ENCODE results near the gene TGM1.
"Not testable (repeated sequence)": the region's sequence is repeated elsewhere in the genome, so short reads cannot be mapped to it uniquely, and the experiment has no call there.

The TGM1 gene

DNA sequence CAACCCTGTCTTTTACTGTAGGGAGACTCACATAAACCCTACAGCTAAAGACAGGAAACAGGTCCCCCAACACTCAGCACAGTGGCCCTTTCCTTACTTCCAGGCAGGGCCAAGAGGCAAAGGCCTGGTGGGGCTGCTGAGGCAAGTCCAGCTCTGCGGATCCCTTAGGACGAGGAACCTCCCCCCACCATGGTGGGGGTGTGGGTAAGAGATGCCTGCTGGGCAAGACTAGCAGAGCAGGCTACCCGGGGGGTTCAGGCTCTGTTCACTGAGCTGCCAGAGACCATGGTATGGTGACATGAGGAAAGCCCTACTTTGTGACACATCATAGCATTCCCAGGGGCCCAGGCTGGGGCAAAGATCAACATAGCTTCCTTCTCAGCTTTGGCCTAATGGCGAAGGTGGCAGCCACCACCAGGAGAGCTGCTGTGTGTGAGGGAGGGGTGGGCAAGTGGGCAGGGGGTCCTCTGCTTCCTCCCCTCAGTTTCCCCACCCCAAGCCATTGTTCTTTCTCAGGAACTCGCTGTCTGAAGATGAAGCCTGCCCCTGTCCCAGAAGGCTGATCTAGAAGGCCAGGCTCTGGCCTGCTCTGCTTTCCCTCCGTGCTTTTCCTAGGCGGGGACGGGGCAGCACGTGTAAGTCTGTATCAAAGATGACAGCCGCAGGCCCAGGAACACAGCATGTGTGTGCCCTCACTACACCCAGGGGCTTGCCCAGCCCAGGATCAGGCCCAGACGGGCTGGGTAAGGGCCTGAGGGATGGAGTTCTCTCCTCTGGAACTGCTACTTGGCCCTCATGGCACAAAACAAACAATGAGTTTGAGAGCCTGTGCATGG is 10.5 kb downstream of the TGM1 start:
- no peak for DNase-seq

DNA sequence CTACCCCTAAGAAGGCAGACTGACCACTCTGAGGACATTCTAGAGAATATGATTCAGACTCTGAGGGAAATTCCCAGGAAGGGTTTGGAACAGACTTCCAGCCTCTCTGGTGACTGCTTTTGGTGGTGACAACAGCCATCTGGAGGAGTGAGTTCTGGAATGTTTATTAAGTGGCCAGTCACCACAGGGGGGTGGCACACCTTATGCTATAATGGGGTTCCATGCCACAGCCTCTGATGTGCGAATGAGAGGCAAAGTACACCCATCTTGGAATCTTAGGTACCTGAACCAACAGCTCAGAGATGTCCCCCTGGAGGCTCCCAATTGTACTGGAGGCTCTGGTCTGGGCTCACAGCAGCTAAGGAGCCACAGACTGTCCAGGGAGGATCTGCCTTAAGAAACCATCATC is 11.1 kb downstream of the TGM1 start:
- DNase-seq: no peak

DNA sequence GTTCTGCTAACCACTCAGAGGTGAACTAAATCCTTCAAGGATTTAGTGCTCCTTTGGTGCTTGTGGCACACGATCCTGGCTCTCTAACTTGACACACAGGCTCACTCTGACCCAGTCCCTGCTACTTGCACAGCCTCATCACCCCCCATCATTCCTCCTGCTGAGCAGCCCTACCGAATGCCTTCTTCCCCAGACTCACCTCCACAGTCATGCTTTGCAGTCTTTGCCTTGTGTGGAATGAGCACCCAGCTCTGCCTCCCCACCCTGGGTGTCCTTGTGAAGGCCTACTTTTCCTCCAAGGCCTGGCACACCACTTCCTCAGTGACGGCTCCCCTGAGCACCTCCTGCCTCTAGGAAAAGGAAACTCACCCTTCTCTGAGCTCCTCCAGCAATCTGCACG is 12.6 kb downstream of the TGM1 start:
- no peak for DNase-seq

DNA sequence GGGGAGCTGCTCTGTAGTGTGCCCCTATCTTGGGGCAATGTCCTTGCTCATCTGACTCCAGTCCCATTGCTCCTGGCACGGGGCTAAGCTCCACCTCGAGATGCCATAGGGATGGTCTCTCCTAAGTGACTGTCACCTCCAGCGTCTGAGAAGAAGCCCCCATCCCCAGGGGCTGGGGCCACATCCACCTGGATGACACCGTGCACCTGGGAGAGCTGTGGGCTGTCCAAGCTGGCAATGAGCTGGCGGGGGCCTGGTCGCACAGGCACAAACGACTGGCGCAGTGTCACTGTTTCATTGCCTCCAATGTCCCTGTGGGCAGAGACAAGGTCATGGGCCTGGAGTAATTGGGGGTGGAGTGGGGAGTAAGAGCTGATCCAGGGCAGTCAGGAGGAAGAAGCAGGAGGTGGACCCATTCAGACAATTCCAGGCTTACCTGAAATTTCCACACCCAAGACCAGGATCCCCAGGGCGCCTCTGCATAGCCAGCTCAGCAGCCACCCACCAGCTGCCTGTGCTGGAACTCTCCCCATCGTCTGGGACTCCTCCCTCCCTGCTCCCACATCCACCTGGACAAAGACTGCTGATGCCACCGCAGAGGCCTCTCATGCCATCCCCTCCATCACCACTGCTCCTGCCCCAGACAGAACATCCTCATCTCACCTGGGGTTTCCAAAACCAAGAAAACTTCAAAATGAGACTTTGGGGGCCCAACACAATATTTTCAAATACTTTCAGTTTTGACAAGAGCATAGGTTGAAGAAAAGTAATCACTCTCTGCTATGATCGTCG is 13.6 kb downstream of the TGM1 start:
- no peak for DNase-seq

DNA sequence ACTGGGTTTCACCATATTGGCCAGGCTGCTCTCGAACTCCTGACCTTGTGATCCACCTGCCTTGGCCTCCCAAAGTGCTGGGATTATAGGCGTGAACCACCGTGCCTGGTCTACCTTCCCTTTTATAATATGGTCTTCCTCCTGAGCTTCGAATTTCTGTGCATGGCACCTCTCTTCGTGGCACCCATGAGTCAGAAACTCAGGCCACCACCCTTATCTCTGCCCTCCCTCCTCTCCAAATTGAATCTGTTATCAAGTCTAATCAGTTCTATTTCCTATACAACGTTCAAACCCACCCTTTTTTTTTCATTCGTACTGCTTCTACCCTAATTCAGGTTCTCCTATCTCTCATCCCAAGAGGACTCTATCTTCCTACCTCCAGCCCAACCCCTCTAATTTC is 15.6 kb downstream of the TGM1 start:
- no peak for DNase-seq

DNA sequence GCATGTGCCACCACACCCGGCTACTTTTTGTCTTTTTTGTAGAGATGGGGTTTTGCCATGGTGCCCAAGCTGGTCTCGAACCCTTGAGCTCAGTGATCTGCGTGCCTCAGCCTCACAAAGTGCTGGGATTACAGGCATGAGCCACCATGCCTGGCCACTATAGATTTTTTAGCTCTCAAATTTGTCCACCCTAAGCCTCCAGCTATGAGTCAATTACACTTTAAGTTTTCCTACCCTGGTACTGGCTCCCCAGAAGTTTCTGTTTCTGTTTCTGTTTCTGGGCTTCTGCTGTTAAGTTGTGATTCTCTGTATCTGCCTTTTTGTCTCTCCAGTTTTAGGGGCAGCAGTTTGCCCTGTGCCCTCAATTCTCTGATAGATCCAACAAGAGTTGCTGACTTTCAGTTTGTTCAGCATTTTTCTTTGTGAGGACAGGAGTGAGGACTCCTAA is 16.2 kb downstream of the TGM1 start:
- DNase-seq: no peak

DNA sequence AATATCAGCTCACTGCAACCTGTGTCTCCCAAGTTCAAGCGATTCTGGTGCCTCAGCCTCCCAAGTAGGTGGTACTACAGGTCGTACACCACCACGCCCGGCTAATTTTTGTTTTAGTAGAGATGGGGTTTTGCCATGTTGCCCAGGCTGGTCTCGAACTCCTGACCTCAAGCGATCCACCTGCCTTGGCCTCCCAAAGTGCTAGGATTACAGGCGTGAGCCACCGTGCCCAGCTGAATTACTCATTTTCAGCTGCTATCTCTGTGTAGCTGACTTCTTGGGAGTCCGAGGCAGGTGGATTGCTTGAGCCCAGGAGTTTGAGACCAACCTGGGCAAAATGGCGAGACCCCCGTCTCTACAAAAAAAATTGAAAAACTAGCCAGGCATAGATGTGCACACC is 17.6 kb downstream of the TGM1 start:
- DNase-seq: not testable (repeated sequence)

DNA sequence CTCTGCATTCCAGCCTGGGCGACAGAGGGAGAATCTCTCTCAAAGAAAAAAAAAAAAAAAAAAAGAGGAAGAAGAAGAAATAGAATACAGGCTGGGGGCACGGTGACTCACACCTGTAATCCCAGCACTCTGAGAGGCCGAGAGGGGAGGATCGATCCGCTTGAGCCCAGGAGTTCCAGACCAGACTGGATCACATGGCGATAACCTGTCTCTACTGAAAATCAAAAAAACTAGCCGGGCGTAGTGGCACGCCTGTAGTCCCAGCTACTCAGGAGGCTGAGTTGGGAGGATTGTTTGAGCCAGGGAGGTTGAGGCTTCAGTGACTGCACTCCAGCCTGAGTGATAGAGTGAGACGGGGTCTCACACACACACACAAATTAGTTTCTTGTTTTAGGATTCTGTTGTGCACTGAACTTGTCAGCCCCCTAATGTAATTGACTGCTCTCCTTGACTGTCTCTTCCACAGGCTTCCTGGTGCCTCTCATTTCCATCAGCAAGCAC is 19.6 kb downstream of the TGM1 start:
- DNase-seq: no peak

DNA sequence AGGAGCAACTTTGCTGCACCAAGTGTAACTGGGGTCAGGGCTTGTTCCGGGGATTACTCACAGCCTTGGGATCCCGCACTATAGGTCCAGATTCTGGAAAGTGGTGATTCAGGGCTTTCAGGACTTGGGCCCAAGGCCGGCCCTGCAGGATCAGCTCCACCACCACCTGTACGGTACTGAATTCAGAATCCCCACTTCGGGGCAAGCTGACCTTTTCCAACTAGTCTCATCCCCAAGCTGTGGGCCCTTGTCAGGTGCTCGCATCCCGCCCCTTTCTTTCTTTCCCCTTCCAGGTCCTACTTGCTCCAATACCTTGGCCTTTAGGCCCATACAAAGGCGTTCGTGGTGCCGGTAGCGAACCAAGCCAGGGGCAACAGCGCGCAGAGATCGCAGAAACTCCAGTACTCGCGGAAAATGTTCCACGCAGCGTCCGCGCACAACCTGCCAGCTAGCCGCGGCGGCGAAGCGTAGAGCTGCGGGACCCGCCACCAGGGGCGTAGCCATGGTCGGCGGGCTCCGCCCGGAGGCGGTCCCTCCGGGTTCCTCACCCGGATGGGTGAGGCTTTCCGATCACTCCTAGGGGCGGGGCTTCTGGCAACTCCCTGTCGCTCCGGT is 21.0 kb downstream of the TGM1 start:
- peak; percentile 92 to 94 for DNase-seq

DNA sequence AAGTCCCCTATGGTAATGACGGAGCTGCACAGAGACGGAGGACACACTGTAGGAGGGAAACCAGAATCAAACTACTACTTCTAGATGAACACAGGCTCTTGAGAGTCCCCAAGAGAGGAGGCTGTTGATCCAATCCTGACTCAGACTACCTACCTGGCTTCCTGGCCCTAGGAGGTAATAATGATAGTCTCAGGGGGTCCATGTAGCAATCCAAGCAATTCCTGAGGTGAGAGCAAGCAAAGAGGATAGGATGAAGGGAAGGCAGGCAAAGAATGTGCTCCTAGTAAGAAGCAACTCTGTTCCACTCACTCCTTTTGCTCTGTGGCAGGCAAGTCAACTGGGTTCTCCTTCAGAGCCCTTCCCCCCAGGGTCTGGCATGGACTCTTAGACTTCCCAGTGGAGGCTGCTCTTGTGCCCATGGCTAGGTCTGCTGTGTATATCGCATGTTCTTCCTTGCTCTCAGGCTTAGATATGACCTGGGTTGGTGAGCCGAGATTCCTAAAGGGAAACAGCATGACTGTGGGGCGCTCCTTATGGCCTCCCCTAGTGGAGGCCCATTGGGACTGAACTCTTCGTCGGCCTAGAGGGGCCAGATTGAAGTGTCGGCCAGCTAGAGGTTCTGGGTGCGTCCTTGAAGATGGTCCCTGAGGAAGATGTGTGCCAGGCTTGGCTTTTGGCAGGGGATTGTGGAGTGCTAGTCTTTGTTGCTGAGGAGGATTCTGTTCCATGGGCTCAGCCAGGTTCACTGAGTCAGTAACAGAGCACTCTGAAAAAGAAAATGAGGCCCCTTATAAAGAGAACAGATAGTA is 22.7 kb downstream of the TGM1 start:
- no peak for DNase-seq

DNA sequence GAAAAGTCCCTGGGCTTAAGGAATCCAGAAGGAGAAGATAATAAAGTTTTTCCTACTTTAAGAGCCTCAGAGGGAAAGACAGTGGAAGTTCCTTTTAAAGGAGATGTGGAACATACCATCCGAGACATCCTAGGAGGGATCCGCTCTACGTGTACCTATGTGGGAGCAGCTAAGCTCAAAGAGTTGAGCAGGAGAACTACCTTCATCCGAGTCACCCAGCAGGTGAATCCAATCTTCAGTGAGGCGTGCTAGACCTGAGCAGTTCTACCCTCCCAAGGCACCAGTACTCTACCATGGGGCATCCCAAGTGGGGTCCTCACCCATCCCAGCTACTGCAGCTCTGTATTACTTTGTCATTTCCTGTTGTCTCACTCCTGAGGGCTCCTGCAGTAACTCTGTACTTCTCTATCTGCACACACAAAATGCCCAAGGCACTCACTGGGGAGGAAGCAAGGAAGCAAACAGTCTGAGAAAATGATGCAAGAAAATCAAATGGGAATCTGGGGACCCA is 24.4 kb downstream of the TGM1 start:
- no peak for DNase-seq

DNA sequence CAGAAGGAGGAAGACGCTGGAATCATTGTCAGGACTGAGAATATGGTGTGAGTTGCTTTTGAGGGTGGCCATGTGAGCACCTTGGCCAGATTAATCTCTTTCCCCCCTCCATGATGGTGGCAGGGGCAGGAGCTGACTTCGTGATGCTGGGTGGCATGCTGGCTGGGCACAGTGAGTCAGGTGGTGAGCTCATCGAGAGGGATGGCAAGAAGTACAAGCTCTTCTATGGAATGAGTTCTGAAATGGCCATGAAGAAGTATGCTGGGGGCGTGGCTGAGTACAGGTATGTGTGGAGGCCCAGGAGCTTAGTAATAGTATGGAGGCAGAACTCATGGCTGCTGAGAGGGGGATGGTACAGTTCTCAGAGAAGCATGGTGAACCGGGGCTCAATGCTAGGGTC is 24.9 kb downstream of the TGM1 start:
- DNase-seq: no peak

DNA sequence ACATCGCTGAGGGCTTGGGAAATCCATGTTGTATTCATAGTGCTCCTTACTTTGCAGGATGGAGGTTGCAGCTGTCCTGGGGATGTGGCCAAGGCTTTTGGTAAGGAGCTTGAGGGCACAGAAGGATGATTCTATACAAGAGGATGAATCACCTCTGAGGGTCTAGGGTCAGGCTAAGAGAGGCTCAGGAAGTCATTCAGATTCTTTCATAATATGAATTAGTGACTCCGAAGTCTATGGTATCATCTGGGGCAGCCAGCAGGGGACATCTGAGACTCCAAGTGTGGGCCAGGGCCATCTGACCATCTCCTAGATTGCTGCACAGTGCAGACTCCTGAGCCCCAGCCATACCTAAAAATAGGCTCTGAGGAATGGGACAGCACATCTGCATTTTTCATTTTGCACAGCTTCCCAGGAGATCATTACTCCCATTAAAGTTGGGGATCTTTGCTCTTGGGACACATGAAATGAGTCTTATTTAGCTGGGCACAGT is 25.5 kb downstream of the TGM1 start:
- no peak for DNase-seq

DNA sequence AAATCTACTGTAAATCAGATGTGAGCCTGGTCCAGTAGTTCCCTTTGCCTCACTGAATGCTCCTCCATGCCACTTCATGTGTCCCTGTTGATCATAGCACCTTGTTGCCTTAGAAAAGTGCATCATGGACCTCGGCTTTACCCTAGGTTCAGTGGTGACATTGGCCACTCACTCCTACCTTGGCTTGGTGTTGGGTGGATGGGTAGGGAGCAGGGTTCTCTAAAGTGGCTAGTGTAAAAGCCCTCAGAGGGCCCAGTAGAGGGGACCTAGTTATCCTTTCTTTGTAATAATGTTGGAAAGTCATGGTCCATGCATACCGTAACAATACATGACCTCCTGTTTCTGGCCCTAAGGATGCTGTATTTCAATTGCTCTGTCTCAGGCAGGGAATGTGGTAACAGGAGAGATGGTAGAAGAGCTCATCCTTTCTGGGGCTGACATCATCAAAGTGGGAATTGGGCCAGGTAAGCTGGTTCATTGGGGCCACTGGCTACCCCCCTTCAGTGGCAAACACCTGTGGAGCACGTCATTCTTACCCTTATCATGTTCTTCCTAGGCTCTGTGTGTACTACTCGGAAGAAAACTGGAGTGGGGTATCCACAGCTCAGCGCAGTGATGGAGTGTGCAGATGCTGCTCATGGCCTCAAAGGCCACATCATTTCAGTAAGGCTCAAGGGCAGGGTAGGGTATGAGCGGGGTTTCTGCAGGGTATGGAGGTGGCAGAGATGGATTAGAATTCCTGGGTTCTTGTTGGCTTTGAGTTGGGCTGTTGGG is 26.1 kb downstream of the TGM1 start:
- DNase-seq: no peak

DNA sequence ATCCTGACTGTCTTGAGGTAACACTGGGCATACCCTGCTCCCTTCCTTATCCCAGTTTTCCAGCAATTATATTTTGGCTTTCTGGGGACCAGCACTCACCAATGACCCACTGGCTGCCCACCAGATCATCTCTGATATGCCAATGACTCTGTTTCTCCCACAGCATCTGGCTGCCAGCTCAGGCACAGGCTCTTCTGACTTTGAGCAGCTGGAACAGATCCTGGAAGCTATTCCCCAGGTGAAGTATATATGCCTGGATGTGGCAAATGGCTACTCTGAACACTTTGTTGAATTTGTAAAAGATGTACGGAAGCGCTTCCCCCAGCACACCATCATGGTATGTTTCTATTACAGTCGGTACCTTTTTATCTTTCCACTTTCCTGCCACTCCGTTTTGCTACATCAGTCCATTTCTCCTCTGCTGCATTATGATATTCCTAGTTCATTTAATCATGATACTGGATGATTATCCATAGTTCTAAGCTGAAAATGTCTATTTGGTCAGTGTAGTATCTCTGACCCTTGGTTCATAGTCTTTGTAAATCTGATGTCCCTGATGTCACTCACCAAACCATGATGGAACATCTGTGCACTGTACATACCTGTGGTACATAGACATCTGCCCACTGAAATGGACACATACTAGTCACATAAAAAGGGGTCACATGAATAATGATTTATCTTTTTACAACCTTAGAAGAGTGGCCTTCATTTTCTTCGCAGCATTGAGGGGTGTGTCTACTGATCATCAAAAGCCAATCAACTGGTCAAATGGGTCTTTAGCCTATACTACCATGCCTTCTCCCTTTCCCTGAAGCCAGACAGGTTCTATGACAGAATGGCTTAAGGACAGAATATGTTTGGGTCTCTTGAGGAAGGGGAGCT is 26.9 kb downstream of the TGM1 start:
- DNase-seq: no peak

DNA sequence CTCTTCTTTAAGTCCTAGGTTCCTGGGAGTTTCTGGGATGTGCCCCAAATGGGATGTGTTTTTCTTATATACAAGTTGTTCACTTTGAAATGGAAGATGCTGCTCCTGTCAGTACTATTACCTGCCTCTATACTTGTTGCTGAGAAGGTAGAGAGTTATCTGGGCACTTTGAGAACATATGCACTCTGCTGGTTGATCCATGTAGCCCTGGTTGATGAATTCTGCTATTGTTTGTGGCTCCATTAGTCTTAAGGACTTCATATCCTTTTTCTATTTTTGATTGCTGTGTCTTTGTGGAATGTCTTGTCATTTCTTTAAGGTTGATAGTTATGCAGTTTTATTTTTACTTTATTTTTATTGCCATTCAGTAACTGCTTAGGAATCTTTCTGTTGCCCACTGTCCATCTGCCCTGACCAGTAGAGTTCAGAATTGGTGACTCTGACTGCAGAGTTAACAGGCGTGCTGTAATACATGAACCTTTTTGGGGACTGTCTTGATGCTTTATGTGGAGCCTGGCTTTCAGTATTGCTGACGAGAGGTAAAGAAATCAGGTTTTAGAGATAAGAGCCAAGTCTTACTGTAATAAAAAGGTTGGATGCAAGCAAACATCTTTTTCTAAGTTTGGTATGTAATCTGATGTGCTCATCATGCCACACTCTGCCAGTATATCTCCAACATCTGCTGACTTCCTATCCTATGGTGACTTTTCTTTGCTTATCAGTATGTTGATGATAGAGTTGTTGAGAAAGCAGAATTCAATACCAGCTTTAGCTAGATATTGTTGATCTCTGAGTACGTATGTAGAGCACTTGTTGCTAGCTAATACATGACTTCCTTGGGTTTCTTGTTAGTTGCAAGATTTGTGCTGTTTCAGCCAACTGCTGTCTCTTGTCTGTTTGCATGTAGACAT is 28.6 kb downstream of the TGM1 start:
- DNase-seq: no peak

DNA sequence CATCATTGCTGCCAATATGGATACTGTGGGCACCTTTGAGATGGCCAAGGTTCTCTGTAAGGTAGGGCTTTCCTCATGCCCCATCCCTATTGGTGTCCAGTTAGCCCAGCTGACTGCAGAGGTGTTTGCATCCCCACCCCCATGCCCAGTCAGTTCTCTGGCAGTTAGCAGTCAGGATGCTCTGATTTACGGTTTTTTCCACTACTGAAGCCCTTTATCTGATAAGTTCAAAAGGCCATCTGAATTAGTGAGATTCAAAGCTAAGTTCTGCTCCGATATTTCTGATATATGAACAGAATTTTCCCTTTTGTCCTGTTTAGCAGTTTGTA is 29.5 kb downstream of the TGM1 start:
- DNase-seq: no peak

DNA sequence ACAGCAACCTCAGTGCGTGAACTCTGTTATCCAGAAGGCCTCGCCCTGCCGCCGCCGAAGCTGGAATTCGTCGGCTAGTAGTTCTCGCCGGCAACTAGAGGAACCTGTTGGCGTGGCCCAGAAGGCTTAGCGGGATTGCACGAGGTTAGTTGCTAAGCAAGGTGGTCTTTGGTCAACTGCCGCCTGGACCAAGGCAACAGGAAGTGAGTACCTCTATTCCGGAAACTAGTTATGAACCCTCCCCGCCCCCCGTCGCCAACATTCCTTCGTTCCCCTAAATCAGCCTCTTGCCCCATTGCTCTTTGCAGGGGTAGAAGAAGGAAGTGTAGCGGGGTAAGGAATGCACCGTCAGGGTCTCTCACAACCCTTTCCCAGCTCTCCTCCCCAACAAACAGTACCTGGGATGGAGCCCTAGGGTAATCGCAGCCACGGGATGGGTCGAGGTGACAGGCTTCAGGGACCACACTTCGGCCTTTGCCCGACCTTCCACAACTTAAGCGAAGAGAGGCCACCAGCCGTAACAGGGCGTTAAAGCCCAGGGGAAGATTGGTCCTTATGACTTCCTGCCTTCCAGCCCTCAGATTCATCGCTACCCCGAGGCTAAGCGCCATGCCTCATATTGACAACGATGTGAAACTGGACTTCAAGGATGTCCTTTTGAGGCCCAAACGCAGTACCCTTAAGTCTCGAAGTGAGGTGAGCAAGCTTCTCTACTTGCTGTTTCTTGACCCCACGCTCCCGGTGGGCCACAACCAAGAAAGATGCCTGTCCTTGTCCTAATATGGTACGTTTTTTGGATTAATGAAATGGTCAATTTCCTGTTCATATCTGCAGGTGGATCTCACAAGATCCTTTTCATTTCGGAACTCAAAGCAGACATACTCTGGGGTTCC is 30.1 kb downstream of the TGM1 start, which contains the start of gene GMPR2:
TSS of gene GMPR2 (plus strand) at position 285 of the 893 bp plus-strand sequence. CDS start at position 610, 325 bp downstream.
- no peak for DNase-seq
